CD4-positive, alpha-beta T cell treated with Interferon alpha-2 for 1 hour (primary cell): ENCODE data around the gene ELAVL1.
A peak's percentile ranks its signal among the peaks of the same experiment; 100 is the strongest.

Source experiments
- DNase-seq, 2 donors: peaks; one replicate each; pipeline ENCODE4 v3.0.0-alpha.2; 2020 to 2022

The ELAVL1 gene

GRCh38 chr19:7983995-7984837 is 21.2 kb downstream of the ELAVL1 start:
- DNase-seq = no peak

GRCh38 chr19:7983286-7983950 is 22.0 kb downstream of the ELAVL1 start:
- no peak for DNase-seq

- no peak for DNase-seq
Measured at GRCh38 chr19:7982651-7983099, 22.8 kb downstream of the ELAVL1 start.

- DNase-seq = no peak
Measured at GRCh38 chr19:7982103-7982502, 23.3 kb downstream of the ELAVL1 start.

- no peak for DNase-seq
Measured at GRCh38 chr19:7981661-7982060, 23.8 kb downstream of the ELAVL1 start.

- DNase-seq = no peak
Measured at GRCh38 chr19:7981199-7981598, 24.2 kb downstream of the ELAVL1 start.

- no peak for DNase-seq
Measured at GRCh38 chr19:7980635-7981121, 24.8 kb downstream of the ELAVL1 start.

GRCh38 chr19:7980168-7980567 is 25.3 kb downstream of the ELAVL1 start:
- DNase-seq = no peak

- DNase-seq = no peak
Measured at GRCh38 chr19:7979559-7979958, 25.9 kb downstream of the ELAVL1 start.

- no peak for DNase-seq
Measured at GRCh38 chr19:7979011-7979410, 26.4 kb downstream of the ELAVL1 start.

GRCh38 chr19:7978179-7978825 is 27.1 kb downstream of the ELAVL1 start:
- no peak for DNase-seq

- no peak for DNase-seq
Measured at GRCh38 chr19:7977723-7978040, 27.8 kb downstream of the ELAVL1 start.

GRCh38 chr19:7977021-7977722 is 28.3 kb downstream of the ELAVL1 start:
- no peak for DNase-seq

GRCh38 chr19:7976461-7976860 is 29.0 kb downstream of the ELAVL1 start:
- DNase-seq = no peak

- no peak for DNase-seq
Measured at GRCh38 chr19:7975037-7975436, 30.4 kb downstream of the ELAVL1 start.

GRCh38 chr19:7973883-7974282 is 31.6 kb downstream of the ELAVL1 start:
- no peak for DNase-seq

- DNase-seq = no peak
Measured at GRCh38 chr19:7971553-7972520, 33.6 kb downstream of the ELAVL1 start.

GRCh38 chr19:7970716-7971448 is 34.6 kb downstream of the ELAVL1 start:
- DNase-seq = peak in 1 of 2 donors; percentile 18

GRCh38 chr19:7969555-7969939 is 35.9 kb downstream of the ELAVL1 start:
- no peak for DNase-seq

GRCh38 chr19:7968796-7969554 is 36.5 kb downstream of the ELAVL1 start:
- no peak for DNase-seq
